ENCODE measurements around the gene CCDC150. TPM values are rescaled to one million over a fixed set of nuclear protein-coding genes. Genes with fewer than 3 reads are reported as not detected.

CCDC150 gene
- total and polyA plus RNA-seq, 9 of the 15 experiments (the other 6 are each of a cell fraction or from before 2014, with no cell fraction given): 4.4 to 23.1 (median 11.3) TPM

GRCh38 chr2:196598412-196598811, 41.1 kb upstream of the CCDC150 start (continued):
- TF ChIP-seq MED1 (CRISPR knock-in tag; IDR thresholded peaks at IDR 0.05; ENCODE audit: borderline replicate concordance) (no peak), HMGXB4 (CRISPR knock-in tag; IDR thresholded peaks at IDR 0.05) (no peak), BCL6 (CRISPR knock-in tag; IDR thresholded peaks at IDR 0.05) (no peak)

GRCh38 chr2:196598846-196599245, 40.7 kb upstream of the CCDC150 start:
- in situ Hi-C loops (cut with MboI): no loop called here
- ChIA-PET CTCF (ENCODE audit: low intra/inter-chr PET ratio) (no interaction called here), POLR2A (no interaction called here)
- H2AFZ ChIP-seq (ENCODE audit: low read depth, low read length): no peak overlapping the region
- TF ChIP-seq SAFB2 (IDR thresholded peaks at IDR 0.05; ENCODE audit: borderline replicate concordance, low read depth, low read length, severe bottlenecking) (no peak), PTTG1 (tag; IDR thresholded peaks at IDR 0.05; ENCODE audit: low read depth) (no peak), ZNF79 (CRISPR knock-in tag; IDR thresholded peaks at IDR 0.05; ENCODE audit: low read depth) (no peak), HIVEP1 (CRISPR knock-in tag; IDR thresholded peaks at IDR 0.05) (no peak), POLR2AphosphoS5 (IDR thresholded peaks at IDR 0.05; ENCODE audit: control insufficient read depth, insufficient read depth, low read depth, low read length) (no peak), RBM22 (IDR thresholded peaks at IDR 0.05; ENCODE audit: low read depth, low read length, poor library complexity, severe bottlenecking) (no peak), NFIC (IDR thresholded peaks at IDR 0.05) (no peak), FIP1L1 (IDR thresholded peaks at IDR 0.05; ENCODE audit: low read depth, low read length, poor library complexity, severe bottlenecking) (no peak), BRD4 (IDR thresholded peaks at IDR 0.05) (no peak), E2F6 (IDR thresholded peaks at IDR 0.05; ENCODE audit: borderline replicate concordance in 1 of 2, extremely low read depth in 1 of 2, insufficient read depth in 1 of 2, insufficient read length in 1 of 2, low read depth in 1 of 2, low read length in 1 of 2, poor library complexity in 1 of 2, severe bottlenecking in 1 of 2) (no peak), RBM25 (IDR thresholded peaks at IDR 0.05; ENCODE audit: low read depth, low read length, severe bottlenecking) (no peak), KDM2B (CRISPR knock-in tag; IDR thresholded peaks at IDR 0.05) (no peak), TBL1XR1 (IDR thresholded peaks at IDR 0.05; ENCODE audit: low read length in 2 of 2) (no peak), MCM3 (IDR thresholded peaks at IDR 0.05) (no peak)
- intact Hi-C loops (cut with micrococcal nuclease): no loop called here
- H3K27ac ChIP-seq (ENCODE audit: extremely low read depth, low read depth, low read length): no peak overlapping the region
- H3K4me2 ChIP-seq (ENCODE audit: insufficient read depth, low read length): no peak overlapping the region
- BruUV-seq (replicated peaks): no TSS peak
- no peaks in the 10 kb centered on the region for H4K20me1 ChIP-seq (replicated peaks; ENCODE audit: control insufficient read depth, insufficient read depth, low read length)
- no peak for DNase-seq (ENCODE audit: extremely low read depth in 1 of 4, low spot score in 3 of 4)
- no peaks in the 10 kb centered on the region for H3K36me3 ChIP-seq (ENCODE audit: control insufficient read depth, insufficient read depth, low read length)
- no peaks in the 10 kb centered on the region for H3K9me3 ChIP-seq (replicated peaks; ENCODE audit: control insufficient read depth, insufficient read depth, low read depth, low read length)
- peaks cover 5 to 8% of the 10 kb centered on the region in 2 experiments; a peak in 3 of 5 replicates for H3K4me1 ChIP-seq (replicated peaks in 1 of 2; ENCODE audit: control insufficient read depth in 2 of 2, insufficient read depth in 2 of 2, low read length in 2 of 2)
- no peaks in the 10 kb centered on the region for H3K79me2 ChIP-seq (ENCODE audit: control insufficient read depth, insufficient read depth, low read length)
- no peak overlapping the region for H3K4me3 ChIP-seq
- H3K9me1 ChIP-seq (ENCODE audit: control insufficient read depth, insufficient read depth, low read length): no peaks in the 10 kb centered on the region
- no peak overlapping the region for H3K9ac ChIP-seq (ENCODE audit: insufficient read depth in 1 of 2, low read depth in 2 of 2, low read length in 2 of 2)
- H3K27me3 ChIP-seq (ENCODE audit: control insufficient read depth in 2 of 2, insufficient read depth in 2 of 2, low read length in 2 of 2): peaks cover 0 to 7% of the 10 kb centered on the region in 2 experiments; a peak in 3 of 5 replicates
- FAIRE-seq: no peak
- ATAC-seq: no peak

Measured in K562 (cell line).